Measurements from ENCODE around the gene HELQ. TPM values are rescaled to one million over a fixed set of nuclear protein-coding genes. Genes with fewer than 3 reads are reported as not detected.

The HELQ gene
- total and polyA plus RNA-seq, 2 of the 13 experiments (the other 11 are each of a cell fraction or from before 2014, with no cell fraction given) = 6.6 to 10.8 TPM

GRCh38 chr4:83484500-83485461 lies 29.2 kb upstream of the HELQ start, which contains the start of gene ABRAXAS1 (continued):
- TF ChIP-seq ZNF501 (CRISPR knock-in tag; IDR thresholded peaks at IDR 0.05) (peak; percentile 88), NFYB (CRISPR knock-in tag; IDR thresholded peaks at IDR 0.05) (no peak), ZSCAN9 (CRISPR knock-in tag; IDR thresholded peaks at IDR 0.05; ENCODE audit: borderline replicate concordance) (peak; percentile 55; the same call in 1 of the 2 replicates), ZNF407 (CRISPR knock-in tag; IDR thresholded peaks at IDR 0.05; ENCODE audit: not compliant biosample characterization) (peak; percentile 82), MIXL1 (CRISPR knock-in tag; IDR thresholded peaks at IDR 0.05) (no peak), RXRA (CRISPR knock-in tag; IDR thresholded peaks at IDR 0.05) (peak; percentile 25; the same call in 1 of the 2 replicates), FOXA3 (CRISPR knock-in tag; IDR thresholded peaks at IDR 0.05) (peak; percentile 54; the same call in 1 of the 2 replicates), ARNT2 (CRISPR knock-in tag; IDR thresholded peaks at IDR 0.05; ENCODE audit: low read depth) (peak; percentile 82), SRSF4 (IDR thresholded peaks at IDR 0.05; ENCODE audit: low read depth, low read length, poor library complexity, severe bottlenecking) (no peak), CREB3 (CRISPR knock-in tag; IDR thresholded peaks at IDR 0.05) (peak; percentile 68; the same call in 1 of the 2 replicates), ZIK1 (CRISPR knock-in tag; IDR thresholded peaks at IDR 0.05; ENCODE audit: borderline replicate concordance, low read depth) (peak; percentile 86), ZC3H4 (CRISPR knock-in tag; IDR thresholded peaks at IDR 0.05; ENCODE audit: borderline replicate concordance) (no peak), CREBL2 (CRISPR knock-in tag; IDR thresholded peaks at IDR 0.05; ENCODE audit: borderline replicate concordance) (0 out of 2 replicates have a peak, but pooled peaks have one; percentile 82), ZNF337 (CRISPR knock-in tag; IDR thresholded peaks at IDR 0.05; ENCODE audit: borderline replicate concordance, low read depth) (no peak; the same call in 1 of the 2 replicates), CHD2 (IDR thresholded peaks at IDR 0.05; ENCODE audit: low read depth, low read length) (peak; percentile 73; the same call in 1 of the 2 replicates), TOE1 (CRISPR knock-in tag; IDR thresholded peaks at IDR 0.05) (no peak), RFX3 (CRISPR knock-in tag; IDR thresholded peaks at IDR 0.05) (no peak), POLR2AphosphoS2 (IDR thresholded peaks at IDR 0.05; ENCODE audit: low read depth, low read length) (no peak), SNAI1 (CRISPR knock-in tag; IDR thresholded peaks at IDR 0.05; ENCODE audit: borderline replicate concordance) (no peak)
